Spleen (tissue), 7 donors: ENCODE results near the gene ITGA2.

Experiments
- CTCF ChIP-seq, 11 experiments: fragments of 200-600 bp in 7 of 11; fragments of 450-650 bp in 4 of 11; sonication (generic) in 4 of 11; IDR thresholded peaks in 8 of 11; conservative IDR thresholded peaks in 3 of 11; 1 replicate in 7 of 11; 2 replicates in 4 of 11; pipeline versions ENCODE4 v1.4.0 to v1.8.0; 2016 to 2021; ENCODE audit warnings: antibody characterized with exemption in 11 of 11, inconsistent platforms in 4 of 11, mild to moderate bottlenecking in 1 of 11
- POLR2A ChIP-seq, 3 donors: fragments of 450-650 bp; IDR thresholded peaks; one replicate each; pipeline ENCODE4 v1.5.1; 2017; ENCODE audit warnings: antibody characterized with exemption in 3 of 3, mild to moderate bottlenecking in 1 of 3
- POLR2AphosphoS5 ChIP-seq, 3 donors: sonication (generic); formaldehyde crosslinking; IDR thresholded peaks; one replicate each; pipeline ENCODE4 v1.5.1; 2017; ENCODE audit warnings: antibody characterized with exemption in 3 of 3
- donor health status: DM: no; HTN: no; CAD: no; lungs with moderate emphysema.
- donor health status: DM: no; HTN: no; CAD: no.
- donor health status: DM: no; HTN: no; CAD: no.

- no peak for TF ChIP-seq CTCF (IDR thresholded peaks at IDR 0.05 in 8 of 11, conservative IDR thresholded peaks at IDR 0.05 in 3 of 11)
- TF ChIP-seq POLR2A (IDR thresholded peaks at IDR 0.05), result no peak
- no peak for TF ChIP-seq POLR2AphosphoS5 (IDR thresholded peaks at IDR 0.05)
Measured at GRCh38 chr5:52947208-52947607, 41.9 kb upstream of the ITGA2 start.
